ENCODE data around the gene CNOT9. TPM values are rescaled to one million over a fixed set of nuclear protein-coding genes. Genes with fewer than 3 reads are reported as not detected.

CNOT9 gene
- total and polyA plus RNA-seq, 9 donors: 16.2 to 53.9 (median 33.2) TPM

GRCh38 chr2:218564056-218564455 lies 4.6 kb upstream of the CNOT9 start:
- Histone ChIP-seq H3K27ac (no peak overlapping the region), H3K36me3 (no peaks in the 10 kb centered on the region), H3K9me3 (no peaks in the 10 kb centered on the region), H3K4me3 (no peak overlapping the region), H3K4me1 (ENCODE audit: insufficient read depth) (peaks cover 4% of the 10 kb centered on the region), H3K27me3 (no peaks in the 10 kb centered on the region)
- intact Hi-C loops (cut with DNase I): no loop called here
- 86 to 95% (median 87%) methylated on average over 1 of the region's 1 CpG for WGBS, 3 donors
- no peak for TF ChIP-seq POLR2A (IDR thresholded peaks at IDR 0.05)
- TF ChIP-seq EP300 (IDR thresholded peaks at IDR 0.05): no peak
- TF ChIP-seq CTCF (IDR thresholded peaks at IDR 0.05): no peak
- DNase-seq: no peak

GRCh38 chr2:218566296-218566695 lies 2.3 kb upstream of the CNOT9 start:
- 78 to 88% (median 84%) methylated on average over 1 of the region's 1 CpG for WGBS, 3 donors
- DNase-seq: no peak
- H3K27ac ChIP-seq: no peak overlapping the region
- intact Hi-C loops (cut with DNase I): no loop called here
- TF ChIP-seq POLR2A (IDR thresholded peaks at IDR 0.05): no peak
- TF ChIP-seq EP300 (IDR thresholded peaks at IDR 0.05): no peak
- no peak for TF ChIP-seq CTCF (IDR thresholded peaks at IDR 0.05)
- H3K27me3 ChIP-seq: no peaks in the 10 kb centered on the region
- peaks cover 7% of the 10 kb centered on the region for H3K4me1 ChIP-seq (ENCODE audit: insufficient read depth)
- no peaks in the 10 kb centered on the region for H3K36me3 ChIP-seq
- no peaks in the 10 kb centered on the region for H3K9me3 ChIP-seq
- H3K4me3 ChIP-seq: no peak overlapping the region

- no peaks in the 10 kb centered on the region for H3K9me3 ChIP-seq
- peak overlapping the region; percentile 88 to 91 for H3K27ac ChIP-seq
- 0 to 1% (median 1%) methylated on average over 19 of the region's 19 CpGs for WGBS, 3 donors
- no peaks in the 10 kb centered on the region for H3K36me3 ChIP-seq
- DNase-seq: no peak
- H3K4me3 ChIP-seq: peak overlapping the region; percentile 69
- TF ChIP-seq EP300 (IDR thresholded peaks at IDR 0.05) (no peak), CTCF (IDR thresholded peaks at IDR 0.05) (no peak)
- peaks cover 7% of the 10 kb centered on the region for H3K4me1 ChIP-seq (ENCODE audit: insufficient read depth)
- intact Hi-C loops (cut with DNase I): loop anchor here in 1 of 4 donors (2.0 kb wide), 1 partner anchor 161 kb away; no protein-coding TSS in a partner anchor
- H3K27me3 ChIP-seq: no peaks in the 10 kb centered on the region
Observed at GRCh38 chr2:218567797-218568189, 846 bp upstream of the CNOT9 start.

- H3K4me3 ChIP-seq: peak overlapping the region; percentile 69
- DNase-seq: peak in 2 of 5 donors; percentile 49 to 68
- H3K9me3 ChIP-seq: no peaks in the 10 kb centered on the region
- 0% methylated on average over 31 of the region's 31 CpGs for WGBS, 3 donors
- H3K36me3 ChIP-seq: no peaks in the 10 kb centered on the region
- intact Hi-C loops (cut with DNase I): loop anchor here in 1 of 4 donors (2.0 kb wide), 1 partner anchor 162 kb away; no protein-coding TSS in a partner anchor
- peak overlapping the region; percentile 88 to 91 for H3K27ac ChIP-seq
- TF ChIP-seq EP300 (IDR thresholded peaks at IDR 0.05) (no peak), CTCF (IDR thresholded peaks at IDR 0.05) (no peak), POLR2A (IDR thresholded peaks at IDR 0.05) (no peak)
- peaks cover 7% of the 10 kb centered on the region for H3K4me1 ChIP-seq (ENCODE audit: insufficient read depth)
- no peaks in the 10 kb centered on the region for H3K27me3 ChIP-seq
Observed at GRCh38 chr2:218569038-218569431, 396 bp downstream of the CNOT9 start.
